Activated CD8-positive, alpha-beta memory T cell treated with anti-CD3 and anti-CD28 coated beads, Interleukin-2, amount 50 U/mL, for 1 hour (primary cell): ENCODE measurements around the gene ATAD3C.
A peak's percentile ranks its signal among the peaks of the same experiment; 100 is the strongest.
"Not testable (repeated sequence)": the region's sequence is repeated elsewhere in the genome, so short reads cannot be mapped to it uniquely, and the experiment has no call there.

ENCODE experiments used
- DNase-seq: peaks from one replicate; pipeline ENCODE4 v3.0.0-alpha.2; 2020; ENCODE audit errors: extremely low read depth

ATAD3C gene

GRCh38 chr1:1446631-1447030 is 2.9 kb upstream of the ATAD3C start:
- DNase-seq: not testable (repeated sequence)

DNA sequence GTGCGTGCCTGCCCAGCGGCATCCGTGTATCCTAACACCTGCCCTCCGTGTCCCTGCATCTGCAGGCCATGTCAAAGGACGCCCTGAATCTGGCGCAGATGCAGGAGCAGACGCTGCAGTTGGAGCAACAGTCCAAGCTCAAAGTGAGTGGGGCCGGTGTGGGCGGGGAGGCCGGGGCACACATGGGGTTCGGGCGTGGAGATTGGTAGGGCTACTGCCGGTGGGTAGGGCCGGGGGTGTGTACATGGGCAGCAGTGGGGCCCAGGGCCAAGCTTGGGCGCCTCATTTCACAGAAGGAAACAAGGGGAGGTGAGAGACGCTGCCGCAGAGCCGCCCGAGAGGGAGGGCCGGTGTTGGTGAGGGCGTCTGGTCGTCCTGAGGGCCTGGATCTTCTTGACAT is 1.1 kb downstream of the ATAD3C start:
- not testable (repeated sequence) for DNase-seq

DNA sequence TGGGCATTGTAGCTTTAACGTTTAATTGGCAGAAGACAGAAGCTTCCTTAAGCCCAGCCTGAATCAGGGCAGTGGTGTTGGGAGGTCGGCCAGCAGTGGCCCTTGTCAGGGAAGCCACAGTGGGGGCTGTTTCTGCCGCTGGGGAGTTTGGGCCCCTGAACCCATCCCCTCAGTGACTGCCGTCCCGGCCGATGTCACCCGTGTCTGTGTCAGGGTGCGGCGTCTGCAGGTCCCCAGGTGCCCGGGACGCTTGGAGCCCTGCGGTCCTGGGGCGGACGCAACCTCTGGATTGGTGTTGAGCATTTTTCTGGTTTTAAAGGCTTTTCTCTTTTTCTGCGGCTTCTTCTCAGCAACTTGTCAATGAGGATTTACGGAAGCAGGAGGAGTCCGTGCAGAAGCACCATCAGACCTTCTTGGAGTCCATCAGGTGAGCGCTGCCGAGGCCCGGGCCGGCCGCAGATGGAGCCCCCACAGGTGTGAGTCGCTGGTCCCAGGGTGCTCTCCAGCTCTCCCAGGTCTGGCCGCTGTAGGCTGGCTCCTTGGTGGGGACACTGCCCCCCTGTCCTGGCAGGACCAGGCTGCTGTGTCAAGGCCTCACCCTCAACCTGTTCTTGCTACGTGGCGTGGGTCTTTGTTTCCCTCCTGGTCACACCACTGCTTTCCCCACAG is 2.3 kb downstream of the ATAD3C start:
- no peak for DNase-seq

GRCh38 chr1:1452365-1452739 is 2.9 kb downstream of the ATAD3C start:
- not testable (repeated sequence) for DNase-seq

DNA sequence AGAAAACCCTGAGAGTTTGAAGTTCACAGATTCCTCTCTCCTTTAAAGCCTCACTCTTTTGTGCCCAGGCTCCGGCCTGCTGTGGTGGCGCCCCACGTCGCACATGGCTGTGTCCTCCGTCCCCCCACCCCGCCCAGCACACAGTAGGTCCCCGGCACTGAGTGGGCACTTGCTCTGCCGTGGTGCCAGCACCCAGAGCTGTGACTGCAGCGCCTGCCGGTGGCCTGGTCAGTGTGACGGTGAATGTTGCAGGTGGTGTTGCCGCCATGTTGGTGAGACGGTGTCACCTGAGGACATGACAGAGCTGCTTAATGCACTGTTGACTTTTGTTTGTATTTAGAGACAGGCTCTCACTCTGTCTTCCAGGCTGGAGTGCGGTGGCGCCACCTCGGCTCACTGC is 3.4 kb downstream of the ATAD3C start:
- DNase-seq: no peak

GRCh38 chr1:1454286-1455056 is 5.0 kb downstream of the ATAD3C start:
- DNase-seq: not testable (repeated sequence)

GRCh38 chr1:1455366-1455884 is 5.9 kb downstream of the ATAD3C start:
- no peak for DNase-seq

GRCh38 chr1:1455934-1456333 is 6.4 kb downstream of the ATAD3C start:
- not testable (repeated sequence) for DNase-seq

GRCh38 chr1:1456683-1457255 is 7.3 kb downstream of the ATAD3C start:
- not testable (repeated sequence) for DNase-seq

GRCh38 chr1:1459156-1459555 is 9.7 kb downstream of the ATAD3C start:
- DNase-seq: not testable (repeated sequence)

DNA sequence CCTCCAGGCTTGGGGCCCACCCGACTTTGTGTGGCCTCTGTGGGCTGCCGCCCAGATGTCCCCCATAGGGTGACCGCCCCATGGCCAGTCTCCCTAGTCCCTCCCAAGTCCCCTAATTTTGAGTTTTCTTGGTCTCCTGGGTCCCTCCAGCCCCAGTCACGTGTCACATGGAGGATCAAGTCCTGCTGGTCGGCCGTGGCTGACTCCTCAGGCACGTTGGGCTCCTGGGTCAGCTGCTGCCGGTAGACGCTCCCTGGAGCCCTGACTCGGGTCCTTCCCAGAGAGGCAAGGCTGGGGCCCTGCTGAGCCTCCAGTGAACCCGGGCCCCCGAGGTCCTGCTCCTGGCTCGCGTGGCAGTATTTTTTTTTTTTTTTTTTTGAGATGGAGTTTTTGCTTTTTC is 10.2 kb downstream of the ATAD3C start:
- not testable (repeated sequence) for DNase-seq

- DNase-seq: no peak
Measured at GRCh38 chr1:1460540-1461130, 11.1 kb downstream of the ATAD3C start.

- no peak for DNase-seq
Measured at GRCh38 chr1:1461721-1462317, 12.3 kb downstream of the ATAD3C start.

- no peak for DNase-seq
Measured at GRCh38 chr1:1462318-1462966, 13.0 kb downstream of the ATAD3C start.

DNA sequence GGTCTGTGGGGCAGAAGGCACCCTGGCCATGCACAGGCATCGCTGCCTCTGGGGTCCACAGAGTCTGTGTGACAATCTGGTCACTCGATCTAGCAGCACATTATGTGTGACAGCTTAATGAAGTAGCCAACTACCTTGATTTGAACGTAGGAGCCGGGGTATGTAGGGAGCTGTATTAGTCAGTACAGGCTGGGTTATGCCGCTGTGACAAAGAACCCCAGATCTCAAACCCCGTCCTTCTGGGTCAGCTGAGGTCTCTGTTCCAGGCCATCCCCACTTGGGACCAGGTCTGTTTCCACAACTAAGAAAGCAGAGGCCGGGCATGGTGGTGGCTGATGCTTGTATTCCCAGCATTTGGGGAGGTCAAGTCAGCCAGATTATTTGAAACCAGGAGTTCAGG is 13.8 kb downstream of the ATAD3C start:
- no peak for DNase-seq

DNA sequence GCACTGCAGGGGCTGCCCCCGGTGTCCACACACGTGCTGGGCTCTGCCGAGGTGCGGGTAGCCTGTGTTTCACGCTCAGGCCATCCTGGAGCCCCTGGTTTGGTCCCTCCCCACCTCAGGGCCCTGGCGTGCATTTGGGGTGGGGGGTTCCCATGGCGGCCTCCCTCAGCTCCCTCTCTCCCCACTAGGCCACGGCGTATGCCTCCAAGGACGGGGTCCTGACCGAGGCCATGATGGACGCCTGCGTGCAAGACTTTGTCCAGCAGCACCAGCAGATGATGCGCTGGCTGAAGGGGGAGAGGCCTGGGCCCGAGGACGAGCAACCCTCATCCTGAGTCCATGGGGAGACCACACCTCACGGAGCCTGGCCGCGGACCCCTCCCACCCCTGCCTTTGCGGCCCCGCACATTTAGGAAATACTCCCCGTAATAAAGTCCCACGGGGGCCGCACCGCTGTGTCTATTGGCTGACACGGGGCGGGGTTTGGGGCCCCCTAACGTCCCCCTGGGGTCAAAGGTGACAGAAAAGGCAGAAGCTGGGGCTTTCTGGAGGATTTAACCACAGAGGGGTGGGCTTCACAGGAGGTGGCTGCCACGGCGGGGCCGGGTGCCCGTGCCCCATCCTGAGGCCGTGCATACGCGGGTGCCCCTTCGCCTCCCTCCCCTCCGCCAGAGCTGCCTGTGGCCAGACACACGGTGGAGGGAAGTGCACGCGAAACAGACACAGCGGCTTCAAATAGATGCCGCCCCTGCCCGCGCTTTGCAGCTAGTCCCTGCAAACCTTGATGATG is 18.9 kb downstream of the ATAD3C start:
- not testable (repeated sequence) for DNase-seq

DNA sequence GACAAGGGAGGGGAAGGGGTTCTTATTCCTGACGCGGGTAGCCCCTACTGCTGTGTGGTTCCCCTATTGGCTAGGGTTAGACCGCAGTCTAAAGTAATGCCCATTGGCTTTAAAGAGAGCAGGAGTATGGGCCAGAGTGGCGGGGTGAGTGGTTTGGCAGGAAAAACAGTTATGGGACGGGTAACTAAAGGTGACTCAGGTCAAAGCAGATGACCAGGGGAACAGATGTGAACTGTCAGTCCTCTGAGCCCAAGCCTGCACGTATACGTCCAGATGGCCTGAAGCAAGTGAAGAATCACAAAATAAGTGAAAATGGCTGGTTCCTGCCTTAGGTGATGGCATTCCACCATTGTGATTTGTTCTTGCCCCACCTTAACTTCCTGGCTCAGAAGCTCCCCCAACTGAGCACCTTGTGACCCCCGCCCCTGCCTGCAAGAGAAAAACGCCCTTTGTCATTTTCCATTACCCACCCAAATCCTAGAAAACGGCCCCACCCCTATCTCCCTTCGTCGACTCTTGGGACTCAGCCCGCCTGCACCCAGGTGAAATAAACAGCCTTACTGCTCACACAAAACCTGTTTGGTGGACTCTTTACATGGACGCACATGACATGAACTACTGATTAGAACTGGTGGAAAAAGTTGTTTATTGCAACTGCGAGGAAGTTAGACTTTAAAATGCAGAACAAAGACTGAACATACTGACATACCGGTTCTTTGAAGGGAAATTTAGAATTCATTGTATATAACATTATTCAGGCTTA is 21.3 kb downstream of the ATAD3C start:
- DNase-seq: no peak

GRCh38 chr1:1471389-1472052 is 22.0 kb downstream of the ATAD3C start, which contains the start of gene ATAD3B:
ATAD3B (plus strand) TSS chr1:1471765; CDS start chr1:1471885, 120 bp downstream.
- peak; percentile 70 for DNase-seq
